GM06990 (cell line): Measurements from ENCODE around the gene GNAS-AS1.

ENCODE experiments used
- DNase-seq: peaks from one replicate; pipeline ENCODE4 v3.0.0-alpha.2; 2011; ENCODE audit not compliant: insufficient read length; ENCODE audit errors: extremely low read depth
- H3K27me3 ChIP-seq: replicated peaks from 2 replicates; pipeline ENCODE4 v1.6.0; 2011; ENCODE audit warnings: low read length; ENCODE audit not compliant: control insufficient read depth, insufficient read depth
- H3K36me3 ChIP-seq: 2 replicates; pipeline ENCODE4 v1.5.1; 2011; ENCODE audit warnings: low read length; ENCODE audit not compliant: control insufficient read depth, insufficient read depth
- H3K4me3 ChIP-seq: replicated peaks from 2 replicates; pipeline ENCODE4 v1.5.1; 2011; ENCODE audit warnings: low read depth, mild to moderate bottlenecking, control low read depth, low read length
- CTCF ChIP-seq: IDR thresholded peaks from 2 replicates; pipeline ENCODE4 v1.5.1; 2011; ENCODE audit warnings: low read length, control low read depth, mild to moderate bottlenecking, inconsistent platforms; ENCODE audit not compliant: insufficient read depth, poor library complexity, severe bottlenecking

GNAS-AS1 gene

GRCh38 chr20:58776109-58776508, 74.6 kb downstream of the GNAS-AS1 start:
- no peaks in the 10 kb centered on the region for H3K36me3 ChIP-seq
- no peak for DNase-seq
- peaks cover 4% of the 10 kb centered on the region; the same call in 1 of the 2 replicates for H3K27me3 ChIP-seq
- no peak overlapping the region for H3K4me3 ChIP-seq
- no peak for TF ChIP-seq CTCF

GRCh38 chr20:58775371-58775770, 75.3 kb downstream of the GNAS-AS1 start:
- TF ChIP-seq CTCF: no peak
- no peaks in the 10 kb centered on the region for H3K36me3 ChIP-seq
- H3K27me3 ChIP-seq: peaks cover 4% of the 10 kb centered on the region; the same call in 1 of the 2 replicates
- DNase-seq: no peak
- H3K4me3 ChIP-seq: no peak overlapping the region

GRCh38 chr20:58774667-58775263, 75.9 kb downstream of the GNAS-AS1 start:
- TF ChIP-seq CTCF: no peak
- Histone ChIP-seq H3K27me3 (peaks cover 4% of the 10 kb centered on the region; the same call in 1 of the 2 replicates), H3K4me3 (no peak overlapping the region), H3K36me3 (no peaks in the 10 kb centered on the region)
- DNase-seq: no peak

GRCh38 chr20:58774214-58774613, 76.5 kb downstream of the GNAS-AS1 start:
- H3K4me3 ChIP-seq: no peak overlapping the region
- DNase-seq: no peak
- no peaks in the 10 kb centered on the region for H3K36me3 ChIP-seq
- peaks cover 3% of the 10 kb centered on the region; the same call in 1 of the 2 replicates for H3K27me3 ChIP-seq
- no peak for TF ChIP-seq CTCF

GRCh38 chr20:58772786-58773185, 77.9 kb downstream of the GNAS-AS1 start:
- no peak for DNase-seq
- H3K36me3 ChIP-seq: no peaks in the 10 kb centered on the region
- peaks cover 2% of the 10 kb centered on the region; the same call in 1 of the 2 replicates for H3K27me3 ChIP-seq
- H3K4me3 ChIP-seq: no peak overlapping the region
- no peak for TF ChIP-seq CTCF
